K562 (cell line): Measurements from ENCODE around the gene CDK5RAP3. TPM values are rescaled to one million over a fixed set of nuclear protein-coding genes. Genes with fewer than 3 reads are reported as not detected.

Source experiments
- CAMTA2 ChIP-seq: fragments of 250-450 bp; sonication (Bioruptor Pico); conservative IDR thresholded peaks from 2 replicates; pipeline ENCODE4 v1.5.1; 2022
- EP400 ChIP-seq: fragments of 450-650 bp; IDR thresholded peaks from 2 replicates; pipeline ENCODE4 v1.6.1; 2017; ENCODE audit warnings: antibody characterized with exemption, mild to moderate bottlenecking, moderate library complexity
- ETV5 ChIP-seq: sonication (generic); formaldehyde crosslinking; IDR thresholded peaks from 2 replicates; pipeline ENCODE4 v1.4.0; 2020; ENCODE audit warnings: low read depth, mild to moderate bottlenecking, missing genetic modification reagents
- EZH2 ChIP-seq: IDR thresholded peaks from 2 replicates; pipeline ENCODE4 v1.6.1; 2012; ENCODE audit warnings: low read depth, mild to moderate bottlenecking, inconsistent platforms, low read length, borderline replicate concordance
- FIP1L1 ChIP-seq: fragments of 200-400 bp; formaldehyde crosslinking; IDR thresholded peaks from 2 replicates; pipeline ENCODE4 v1.6.1; 2018; ENCODE audit warnings: mild to moderate bottlenecking, low read depth, low read length; ENCODE audit not compliant: poor library complexity, severe bottlenecking
- HMGXB4 ChIP-seq: sonication (generic); formaldehyde crosslinking; IDR thresholded peaks from 2 replicates; pipeline ENCODE4 v1.8.1; 2023; ENCODE audit warnings: mild to moderate bottlenecking, missing genetic modification reagents
- HNRNPLL ChIP-seq: fragments of 200-400 bp; formaldehyde crosslinking; IDR thresholded peaks from 2 replicates; pipeline ENCODE4 v1.6.1; 2017; ENCODE audit warnings: low read length, low read depth, mild to moderate bottlenecking; ENCODE audit not compliant: poor library complexity, severe bottlenecking
- MTA3 ChIP-seq: fragments of 450-650 bp; formaldehyde crosslinking; IDR thresholded peaks from 2 replicates; pipeline ENCODE4 v1.6.1; 2017; ENCODE audit warnings: mild to moderate bottlenecking, borderline replicate concordance
- OTX1 ChIP-seq: fragments of 450-650 bp; formaldehyde crosslinking; IDR thresholded peaks from 2 replicates; pipeline ENCODE4 v1.4.0; 2022; ENCODE audit warnings: mild to moderate bottlenecking
- PHF20 ChIP-seq: fragments of 450-650 bp; IDR thresholded peaks from 2 replicates; pipeline ENCODE4 v1.6.1; 2018; ENCODE audit not compliant: partially characterized antibody
- POLR2G ChIP-seq: fragments of 200-400 bp; formaldehyde crosslinking; IDR thresholded peaks from 2 replicates; pipeline ENCODE4 v1.6.1; 2017; ENCODE audit warnings: low read depth, mild to moderate bottlenecking, antibody characterized with exemption, low read length, moderate library complexity
- POU5F1 ChIP-seq: fragments of 150-350 bp; IDR thresholded peaks from 2 replicates; pipeline ENCODE4 v1.6.1; 2014; ENCODE audit warnings: borderline replicate concordance, low read length, low read depth, mild to moderate bottlenecking; ENCODE audit not compliant: partially characterized antibody
- PTBP1 ChIP-seq: fragments of 200-400 bp; formaldehyde crosslinking; IDR thresholded peaks from 2 replicates; pipeline ENCODE4 v1.6.1; 2017; ENCODE audit warnings: low read depth, low read length
- PYGO2 ChIP-seq: fragments of 450-650 bp; IDR thresholded peaks from 2 replicates; pipeline ENCODE4 v1.6.1; 2016; ENCODE audit warnings: mild to moderate bottlenecking, missing genetic modification characterization, moderate library complexity, missing compliant biosample characterization
- RNF2 ChIP-seq: sonication (generic); IDR thresholded peaks from 2 replicates; pipeline ENCODE4 v1.6.1; 2016
- SIN3B ChIP-seq: fragments of 450-650 bp; IDR thresholded peaks from 2 replicates; pipeline ENCODE4 v1.6.1; 2017; ENCODE audit warnings: low read depth, mild to moderate bottlenecking, moderate library complexity
- SMAD4 ChIP-seq: fragments of 250-450 bp; sonication (Bioruptor Pico); conservative IDR thresholded peaks from 2 replicates; pipeline ENCODE4 v1.8.0; 2021; ENCODE audit warnings: inconsistent platforms, mild to moderate bottlenecking, moderate library complexity
- WHSC1 ChIP-seq: IDR thresholded peaks from one replicate; pipeline ENCODE4 v1.6.1; 2012; ENCODE audit warnings: low read length, control low read depth, inconsistent platforms
- ZNF143 ChIP-seq: sonication (generic); formaldehyde crosslinking; IDR thresholded peaks from 2 replicates; pipeline ENCODE4 v1.9.0; 2022; ENCODE audit warnings: mild to moderate bottlenecking, missing genetic modification reagents
- ZNF197 ChIP-seq: fragments of 200-800 bp; sonication (Bioruptor generic); IDR thresholded peaks from 2 replicates; pipeline ENCODE4 v1.6.1; 2016; ENCODE audit warnings: low read depth, missing genetic modification characterization, missing compliant biosample characterization
- ZNF408 ChIP-seq: fragments of 250-450 bp; sonication (Bioruptor Pico); IDR thresholded peaks from 2 replicates; pipeline ENCODE4 v1.4.0; 2020; ENCODE audit warnings: low read depth, mild to moderate bottlenecking, moderate library complexity
- ZNF436 ChIP-seq: fragments of 250-450, 450-650 bp; sonication (Bioruptor Pico); formaldehyde crosslinking; IDR thresholded peaks from 2 replicates; pipeline ENCODE4 v1.7.0; 2020; ENCODE audit warnings: mild to moderate bottlenecking
- polyA plus RNA-seq, 8 experiments: library from polyadenylated mRNA; depleted of rRNA in 4 of 8; stranded (reverse) in 5 of 8; unstranded in 3 of 8; fragments of >200 nt; fragmentation: Nextera tagmentation in 2 of 8; fragmentation: Illumina TruSeq in 1 of 8; extraction: Ambion mirVana in 2 of 8; extraction: Trizol in 1 of 8; gene quantifications; 2 replicates each; pipeline versions ENCODE4 v1.2.1 to v1.2.3, GENCODE V29; 2011 to 2014; ENCODE audit warnings: inconsistent platforms in 1 of 8, missing spikeins in 1 of 8
- total RNA-seq, 7 experiments: library from RNA; depleted of rRNA in 6 of 7; stranded (reverse); fragments of >200 nt in 6 of 7; fragmentation: Illumina TruSeq in 2 of 7; extraction: Trizol in 2 of 7; gene quantifications; 2 replicates each; pipeline versions ENCODE4 v1.2.1 to v1.2.3, GENCODE V29; 2011 to 2021; ENCODE audit warnings: low replicate concordance in 1 of 7
- TF ChIP-seq, protein P1 (sequence below): IDR thresholded peaks from 2 replicates; pipeline ENCODE4 v1.6.1; 2012; ENCODE audit warnings: low read depth, low read length, improper control_type of control experiment, borderline replicate concordance
- TF ChIP-seq, protein P2 (sequence below), 2 experiments: fragments of 200-800 bp in 1 of 2; sonication (Bioruptor generic) in 1 of 2; sonication (generic) in 1 of 2; formaldehyde crosslinking in 1 of 2; IDR thresholded peaks in 1 of 2; conservative IDR thresholded peaks in 1 of 2; 2 replicates each; pipeline versions ENCODE4 v1.5.0 to v1.6.1; 2016 to 2020; ENCODE audit warnings: missing compliant biosample characterization in 1 of 2, missing genetic modification characterization in 1 of 2, missing genetic modification reagents in 1 of 2

The CDK5RAP3 gene
- total and polyA plus RNA-seq, 9 of the 15 experiments (the other 6 are each of a cell fraction or from before 2014, with no cell fraction given): 44.2 to 202 (median 91.5) TPM

- TF ChIP-seq HNRNPLL: peak; percentile 47
- no peak for TF ChIP-seq EZH2
- 0 out of 2 replicates have a peak, but pooled peaks have one; percentile 20 for TF ChIP-seq OTX1
- TF ChIP-seq ETV5 (CRISPR knock-in tag): 0 out of 2 replicates have a peak, but pooled peaks have one; percentile 15
- TF ChIP-seq PYGO2 (tag): no peak
- peak; percentile 91 for TF ChIP-seq PHF20
- TF ChIP-seq WHSC1: no peak
- peak; percentile 92 for TF ChIP-seq RNF2
- peak; percentile 97 for TF ChIP-seq POLR2G
- peak; percentile 98 for TF ChIP-seq EP400
- TF ChIP-seq ZNF143 (CRISPR knock-in tag): no peak; the same call in 1 of the 2 replicates
- no peak for TF ChIP-seq PTBP1
- TF ChIP-seq SIN3B: peak; percentile 73; the same call in 1 of the 2 replicates
- TF ChIP-seq ZNF436 (CRISPR knock-in tag): no peak
- 0 out of 2 replicates have a peak, but pooled peaks have one; percentile 85 for TF ChIP-seq HMGXB4
- TF ChIP-seq POU5F1: no peak
- TF ChIP-seq, protein P1, sequence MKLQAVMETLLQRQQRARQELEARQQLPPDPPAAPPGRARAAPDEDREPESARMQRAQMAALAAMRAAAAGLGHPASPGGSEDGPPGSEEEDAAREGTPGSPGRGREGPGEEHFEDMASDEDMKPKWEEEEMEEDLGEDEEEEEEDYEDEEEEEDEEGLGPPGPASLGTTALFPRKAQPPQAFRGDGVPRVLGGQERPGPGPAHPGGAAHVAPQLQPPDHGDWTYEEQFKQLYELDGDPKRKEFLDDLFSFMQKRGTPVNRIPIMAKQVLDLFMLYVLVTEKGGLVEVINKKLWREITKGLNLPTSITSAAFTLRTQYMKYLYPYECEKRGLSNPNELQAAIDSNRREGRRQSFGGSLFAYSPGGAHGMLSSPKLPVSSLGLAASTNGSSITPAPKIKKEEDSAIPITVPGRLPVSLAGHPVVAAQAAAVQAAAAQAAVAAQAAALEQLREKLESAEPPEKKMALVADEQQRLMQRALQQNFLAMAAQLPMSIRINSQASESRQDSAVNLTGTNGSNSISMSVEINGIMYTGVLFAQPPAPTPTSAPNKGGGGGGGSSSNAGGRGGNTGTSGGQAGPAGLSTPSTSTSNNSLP: no peak
- no peak for TF ChIP-seq ZNF408 (CRISPR knock-in tag)
- TF ChIP-seq CAMTA2: no peak
- TF ChIP-seq SMAD4 (CRISPR knock-in tag): peak; percentile 44
- TF ChIP-seq, protein P2, sequence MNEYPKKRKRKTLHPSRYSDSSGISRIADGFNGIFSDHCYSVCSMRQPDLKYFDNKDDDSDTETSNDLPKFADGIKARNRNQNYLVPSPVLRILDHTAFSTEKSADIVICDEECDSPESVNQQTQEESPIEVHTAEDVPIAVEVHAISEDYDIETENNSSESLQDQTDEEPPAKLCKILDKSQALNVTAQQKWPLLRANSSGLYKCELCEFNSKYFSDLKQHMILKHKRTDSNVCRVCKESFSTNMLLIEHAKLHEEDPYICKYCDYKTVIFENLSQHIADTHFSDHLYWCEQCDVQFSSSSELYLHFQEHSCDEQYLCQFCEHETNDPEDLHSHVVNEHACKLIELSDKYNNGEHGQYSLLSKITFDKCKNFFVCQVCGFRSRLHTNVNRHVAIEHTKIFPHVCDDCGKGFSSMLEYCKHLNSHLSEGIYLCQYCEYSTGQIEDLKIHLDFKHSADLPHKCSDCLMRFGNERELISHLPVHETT (CRISPR knock-in tag; conservative IDR thresholded peaks at IDR 0.05 in 1 of 2, IDR thresholded peaks at IDR 0.05 in 1 of 2): peak in 1 of 2 experiments; percentile 22; a peak in 1 of 4 replicates
- TF ChIP-seq MTA3: peak; percentile 85; the same call in 1 of the 2 replicates
- no peak for TF ChIP-seq ZNF197 (CRISPR knock-in tag)
- peak; percentile 67 for TF ChIP-seq FIP1L1
Measured at GRCh38 chr17:47970725-47971499, at the start of gene CDK5RAP3 (continued).
